ENCODE data around the gene GBP3.
"Not testable (repeated sequence)": the region's sequence is repeated elsewhere in the genome, so short reads cannot be mapped to it uniquely, and the experiment has no call there.

Gene GBP3

GRCh38 chr1:89001510-89001909 is 21.2 kb downstream of the GBP3 start:
- no peak for TF ChIP-seq ZFX (IDR thresholded peaks at IDR 0.05)

GRCh38 chr1:88998716-88999115 is 23.9 kb downstream of the GBP3 start:
- no peak for TF ChIP-seq ZFX (IDR thresholded peaks at IDR 0.05)
- TF ChIP-seq, protein P1, sequence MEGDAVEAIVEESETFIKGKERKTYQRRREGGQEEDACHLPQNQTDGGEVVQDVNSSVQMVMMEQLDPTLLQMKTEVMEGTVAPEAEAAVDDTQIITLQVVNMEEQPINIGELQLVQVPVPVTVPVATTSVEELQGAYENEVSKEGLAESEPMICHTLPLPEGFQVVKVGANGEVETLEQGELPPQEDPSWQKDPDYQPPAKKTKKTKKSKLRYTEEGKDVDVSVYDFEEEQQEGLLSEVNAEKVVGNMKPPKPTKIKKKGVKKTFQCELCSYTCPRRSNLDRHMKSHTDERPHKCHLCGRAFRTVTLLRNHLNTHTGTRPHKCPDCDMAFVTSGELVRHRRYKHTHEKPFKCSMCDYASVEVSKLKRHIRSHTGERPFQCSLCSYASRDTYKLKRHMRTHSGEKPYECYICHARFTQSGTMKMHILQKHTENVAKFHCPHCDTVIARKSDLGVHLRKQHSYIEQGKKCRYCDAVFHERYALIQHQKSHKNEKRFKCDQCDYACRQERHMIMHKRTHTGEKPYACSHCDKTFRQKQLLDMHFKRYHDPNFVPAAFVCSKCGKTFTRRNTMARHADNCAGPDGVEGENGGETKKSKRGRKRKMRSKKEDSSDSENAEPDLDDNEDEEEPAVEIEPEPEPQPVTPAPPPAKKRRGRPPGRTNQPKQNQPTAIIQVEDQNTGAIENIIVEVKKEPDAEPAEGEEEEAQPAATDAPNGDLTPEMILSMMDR (conservative IDR thresholded peaks at IDR 0.05) = peak; percentile 57
- H3K27ac ChIP-seq = no peak overlapping the region

More at GRCh38 chr1:89001510-89001909, 21.2 kb downstream of the GBP3 start:
- no peak overlapping the region for H3K27ac ChIP-seq

- TF ChIP-seq, protein P1 (conservative IDR thresholded peaks at IDR 0.05) = no peak
- no peak for TF ChIP-seq ZFX (IDR thresholded peaks at IDR 0.05)
- H3K27ac ChIP-seq = no peak overlapping the region
These were observed 32.2 kb downstream of the GBP3 start for GRCh38 chr1:88990426-88990825.

- TF ChIP-seq, protein P1 (conservative IDR thresholded peaks at IDR 0.05) = no peak
- TF ChIP-seq ZFX (IDR thresholded peaks at IDR 0.05) = no peak
- no peak overlapping the region for H3K27ac ChIP-seq
These were observed 37.0 kb downstream of the GBP3 start for GRCh38 chr1:88985692-88986091.

DNA sequence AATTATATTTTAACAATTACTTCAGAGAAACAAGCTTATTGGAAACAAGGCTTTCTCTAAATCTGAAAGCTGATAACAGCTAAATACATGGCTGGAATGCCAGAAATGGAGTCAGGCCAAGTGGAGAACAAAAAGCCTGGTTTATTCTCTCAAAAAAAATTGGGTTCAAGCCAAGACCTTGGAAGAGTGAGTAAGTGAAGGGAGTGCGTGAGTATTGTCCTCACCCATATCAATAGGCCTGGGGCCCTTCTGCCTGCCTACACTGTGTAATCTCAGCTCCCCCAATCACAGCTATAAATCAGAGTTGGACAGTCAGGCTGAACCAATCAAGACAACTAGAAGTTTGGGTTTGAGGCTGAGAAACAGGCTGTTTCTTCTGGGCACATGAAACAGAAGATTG is 37.6 kb downstream of the GBP3 start:
- TF ChIP-seq, protein P1 (conservative IDR thresholded peaks at IDR 0.05) = no peak
- TF ChIP-seq ZFX (IDR thresholded peaks at IDR 0.05) = no peak
- H3K27ac ChIP-seq = no peak overlapping the region

DNA sequence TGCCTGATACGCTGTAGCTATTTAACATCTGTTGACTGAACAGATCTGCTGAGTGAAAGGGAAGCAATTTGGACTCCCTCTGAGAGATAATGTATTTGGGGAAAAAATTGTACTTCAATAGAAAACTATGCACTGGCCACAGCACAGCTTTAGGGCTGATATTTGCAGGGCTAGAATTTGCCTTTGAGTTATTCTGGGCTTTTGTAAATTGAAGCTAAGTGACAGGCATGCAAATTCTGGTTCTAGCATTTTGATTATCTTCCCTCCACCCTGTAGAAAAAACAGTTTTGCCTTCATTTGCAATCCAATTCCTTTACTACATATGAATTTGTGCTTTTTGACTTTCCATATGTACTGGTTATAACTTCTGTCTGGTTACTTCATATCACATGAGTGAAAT is 38.1 kb downstream of the GBP3 start:
- H3K27ac ChIP-seq = no peak overlapping the region
- TF ChIP-seq, protein P1 (conservative IDR thresholded peaks at IDR 0.05) = no peak
- TF ChIP-seq ZFX (IDR thresholded peaks at IDR 0.05) = no peak

- H3K27ac ChIP-seq = no peak overlapping the region
- TF ChIP-seq, protein P1 (conservative IDR thresholded peaks at IDR 0.05) = peak; percentile 73
- TF ChIP-seq ZFX (IDR thresholded peaks at IDR 0.05) = no peak
These were observed 38.7 kb downstream of the GBP3 start for GRCh38 chr1:88983791-88984559.

- TF ChIP-seq, protein P1 (conservative IDR thresholded peaks at IDR 0.05) = no peak
- TF ChIP-seq ZFX (IDR thresholded peaks at IDR 0.05) = no peak
These were observed 40.6 kb downstream of the GBP3 start for GRCh38 chr1:88982055-88982454.

GRCh38 chr1:88981506-88981905 is 41.2 kb downstream of the GBP3 start:
- not testable (repeated sequence) for H3K27ac ChIP-seq

More at GRCh38 chr1:88982055-88982454, 40.6 kb downstream of the GBP3 start:
- H3K27ac ChIP-seq = no peak overlapping the region
